Activated CD8-positive, alpha-beta memory T cell treated with anti-CD3 and anti-CD28 coated beads for 1 hour (primary cell): Measurements from ENCODE around the gene EYA2.
"Not testable (repeated sequence)": the region's sequence is repeated elsewhere in the genome, so short reads cannot be mapped to it uniquely, and the experiment has no call there.

Experiments used
- DNase-seq, 2 donors: peaks; one replicate each; pipeline ENCODE4 v3.0.0-alpha.2; 2020; ENCODE audit warnings: low read depth in 1 of 2; ENCODE audit errors: extremely low read depth in 1 of 2

Gene EYA2

GRCh38 chr20:46894971-46895905, 595 bp downstream of the EYA2 start:
- DNase-seq = no peak

GRCh38 chr20:46895906-46896242, 1.2 kb downstream of the EYA2 start:
- DNase-seq = no peak

- no peak for DNase-seq
These were observed 2.8 kb downstream of the EYA2 start for GRCh38 chr20:46897328-46897880.

GRCh38 chr20:46898423-46898822, 3.8 kb downstream of the EYA2 start:
- DNase-seq = no peak

DNA sequence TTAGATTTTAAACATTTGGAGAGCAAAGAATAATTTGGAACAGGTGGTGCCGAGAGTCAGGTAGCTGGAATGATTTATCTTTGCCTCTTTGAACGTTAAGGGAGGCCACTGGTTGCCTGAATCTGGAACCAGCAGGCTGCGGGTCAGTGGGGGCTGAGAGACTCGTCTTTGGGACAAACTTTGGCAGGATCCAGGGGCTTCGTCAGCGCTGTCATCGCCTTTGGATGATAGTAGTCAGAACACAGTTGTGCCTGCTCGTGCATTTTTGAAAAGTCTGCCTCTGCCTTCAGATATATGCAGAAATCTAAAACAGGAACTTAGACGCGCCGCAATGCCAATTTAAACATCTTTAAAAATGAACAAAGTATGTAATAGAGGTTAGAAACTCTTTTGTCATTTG, 5.0 kb downstream of the EYA2 start:
- DNase-seq = no peak

DNA sequence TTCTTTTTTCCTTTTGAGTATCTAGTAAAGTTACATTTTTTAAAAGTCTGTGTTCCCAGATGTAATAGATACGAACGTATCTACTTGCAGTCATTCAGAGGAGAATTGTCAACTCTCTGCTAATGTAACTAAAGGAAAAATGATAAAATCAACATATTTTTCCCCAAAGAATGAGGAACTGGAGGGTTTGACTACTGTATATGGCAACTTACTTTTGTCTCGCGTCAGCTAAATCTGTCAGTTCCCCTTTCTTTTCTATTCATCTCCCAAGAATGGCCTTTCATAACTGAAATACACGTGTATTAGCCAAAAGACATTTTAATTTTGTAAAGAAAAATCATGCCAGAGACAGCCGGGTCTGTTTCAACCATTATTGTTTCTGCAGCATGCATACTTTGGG, 5.4 kb downstream of the EYA2 start:
- DNase-seq = no peak

GRCh38 chr20:46900826-46901225, 6.2 kb downstream of the EYA2 start:
- DNase-seq = no peak

DNA sequence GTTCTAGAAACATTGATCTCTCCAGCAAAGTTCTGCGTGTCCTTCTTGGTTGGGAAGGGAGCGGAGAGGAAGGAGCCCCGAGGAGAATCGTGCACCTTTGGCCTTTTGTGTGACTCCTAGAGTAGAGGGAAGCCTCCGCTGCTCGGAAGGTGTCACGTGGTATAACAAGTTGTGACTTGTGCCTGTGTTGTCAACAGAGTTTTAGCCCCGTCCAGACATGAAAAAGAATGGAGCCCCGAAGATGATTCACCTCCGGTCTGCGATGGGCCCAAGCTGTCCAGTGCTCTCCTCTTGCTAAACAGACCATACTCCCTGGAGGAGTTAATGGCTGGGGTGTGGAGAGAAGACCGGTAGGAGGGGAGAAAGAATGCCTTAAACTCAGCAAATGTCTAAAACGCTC, 7.0 kb downstream of the EYA2 start:
- DNase-seq = no peak

DNA sequence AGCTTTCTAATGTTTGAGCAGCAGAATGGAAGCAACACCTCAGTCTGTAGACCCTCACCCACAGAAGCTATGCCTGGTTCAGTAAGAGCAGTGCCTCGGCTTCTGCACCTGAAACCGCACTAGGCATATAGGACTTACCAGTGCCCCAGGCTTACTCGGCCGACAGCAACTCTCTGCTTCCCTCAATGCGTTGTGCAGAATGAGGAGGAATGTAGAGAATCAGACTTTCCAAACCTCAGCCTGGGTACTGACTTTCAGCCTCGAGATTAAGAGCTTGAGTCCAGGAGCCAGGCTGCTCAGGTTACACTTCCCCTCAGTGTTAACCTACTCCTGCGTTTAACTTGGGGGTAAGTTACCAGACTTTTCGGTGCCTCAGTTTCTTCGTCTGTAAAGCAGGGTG, 8.6 kb downstream of the EYA2 start:
- no peak for DNase-seq

DNA sequence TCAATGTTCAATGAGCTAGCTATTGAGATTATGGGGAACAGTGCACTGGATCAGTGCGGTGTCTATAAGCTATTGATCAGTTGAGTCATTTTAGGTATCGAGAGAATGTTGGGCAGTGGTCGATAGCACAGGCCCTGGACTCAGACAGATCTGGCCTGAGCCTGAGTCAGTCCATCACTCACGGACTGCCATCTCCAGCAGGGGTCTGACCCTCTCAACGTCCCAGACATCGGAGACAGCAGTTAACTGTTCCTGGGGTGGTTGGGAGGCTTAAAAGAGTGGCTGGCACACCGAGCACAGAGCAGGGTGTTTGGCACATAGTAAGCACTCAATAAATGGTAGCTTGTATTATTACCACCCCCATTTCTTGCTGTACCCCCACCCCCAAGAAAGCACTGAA, 9.3 kb downstream of the EYA2 start:
- no peak for DNase-seq

- no peak for DNase-seq
These were observed 10.9 kb downstream of the EYA2 start for GRCh38 chr20:46905364-46906125.

- no peak for DNase-seq
These were observed 18.8 kb downstream of the EYA2 start for GRCh38 chr20:46913329-46914044.

DNA sequence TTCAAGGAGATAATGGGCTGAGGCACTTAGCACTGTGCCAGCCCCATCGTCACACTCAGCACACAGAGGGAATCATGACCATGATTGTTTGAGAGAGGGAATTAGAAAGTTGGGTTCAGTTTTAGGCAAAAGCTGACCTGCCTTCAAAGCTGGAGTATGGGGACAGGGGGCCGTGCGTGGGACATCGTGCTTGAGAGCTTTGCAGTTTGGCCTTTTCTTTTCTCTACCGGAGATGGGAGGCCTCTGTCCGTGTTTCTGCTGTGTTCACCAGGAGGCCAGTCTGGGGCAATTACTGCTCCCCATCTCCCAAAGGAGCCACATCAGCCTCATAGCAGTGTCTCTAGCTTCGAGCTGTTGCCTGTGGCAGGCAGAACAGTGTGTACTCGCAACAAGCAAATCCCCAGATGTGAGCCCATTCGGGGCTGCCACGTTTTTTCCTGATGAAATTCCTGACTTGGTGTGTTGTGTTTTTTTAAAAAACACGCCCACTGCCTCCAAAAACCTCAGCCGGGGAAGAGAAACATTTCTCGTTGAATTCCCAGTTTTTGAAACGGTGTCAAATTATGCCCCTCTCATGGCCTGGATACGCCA, 20.2 kb downstream of the EYA2 start:
- no peak for DNase-seq

GRCh38 chr20:46915575-46916257, 21.1 kb downstream of the EYA2 start:
- no peak for DNase-seq

GRCh38 chr20:46916258-46916603, 21.6 kb downstream of the EYA2 start:
- no peak for DNase-seq

- DNase-seq = no peak
These were observed 22.5 kb downstream of the EYA2 start for GRCh38 chr20:46917155-46917554.

DNA sequence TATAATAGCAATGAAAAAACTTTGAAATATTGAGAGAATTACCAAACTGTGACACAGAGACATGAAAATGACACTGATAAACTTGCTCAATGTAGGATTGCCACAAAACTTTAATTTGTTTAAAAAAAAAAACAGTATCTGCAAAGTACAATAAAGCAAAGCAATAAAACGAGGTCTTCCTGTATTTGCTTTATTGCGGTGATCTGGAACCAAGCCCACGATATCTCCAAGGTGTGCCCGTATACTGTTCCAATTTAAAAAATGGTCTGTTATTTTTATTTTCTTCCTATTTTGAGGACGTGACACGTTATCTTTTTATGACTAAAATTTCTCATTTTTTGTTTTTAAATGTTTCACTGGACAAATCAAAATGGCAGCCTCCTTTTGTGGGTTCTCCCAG, 25.5 kb downstream of the EYA2 start:
- DNase-seq = no peak

GRCh38 chr20:46922841-46923240, 28.2 kb downstream of the EYA2 start:
- not testable (repeated sequence) for DNase-seq

DNA sequence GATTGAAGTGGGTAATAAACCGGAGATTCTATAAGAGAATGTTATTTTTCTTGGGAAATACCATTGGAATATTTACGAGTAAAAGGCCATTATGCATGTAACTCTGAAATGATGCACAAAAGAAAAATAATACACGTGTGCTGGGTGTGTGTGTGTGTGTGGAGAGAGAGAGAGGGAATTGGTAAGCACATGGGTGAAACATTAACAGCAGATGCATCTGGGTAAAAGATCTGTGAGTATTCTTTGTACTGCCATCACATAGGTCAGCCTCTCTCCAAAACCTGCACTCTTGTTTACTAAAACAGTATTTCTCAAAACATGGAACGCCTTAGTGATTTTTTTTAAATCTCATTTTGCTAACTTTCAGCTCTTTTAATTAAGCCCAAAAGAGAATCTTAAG, 28.9 kb downstream of the EYA2 start:
- no peak for DNase-seq

DNA sequence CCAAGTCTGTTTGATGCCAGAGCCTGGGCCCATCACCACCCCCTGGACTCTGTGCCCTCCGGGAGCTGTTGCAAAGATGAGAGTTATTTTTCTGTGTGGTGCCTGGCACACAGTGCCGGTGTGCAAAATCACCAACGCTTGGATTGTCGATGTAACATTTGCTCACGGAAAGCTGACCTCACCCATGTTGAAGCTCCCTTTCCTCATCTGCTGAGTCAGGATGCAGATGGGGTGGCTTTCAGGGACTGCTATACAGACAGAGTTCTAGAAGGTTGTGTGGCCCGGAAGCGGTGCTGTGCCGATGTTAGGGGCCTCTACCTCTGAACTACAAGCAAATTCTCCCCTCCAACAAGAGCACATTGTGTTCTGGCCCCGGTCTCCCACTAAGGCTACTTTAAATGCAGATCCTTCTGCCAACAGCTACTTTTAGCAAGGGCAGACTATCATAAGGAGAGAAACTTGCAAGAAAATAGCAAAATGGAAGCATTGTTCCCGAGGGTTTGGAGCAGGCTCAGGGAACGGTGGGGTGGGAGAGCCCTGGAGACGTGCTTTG, 34.0 kb downstream of the EYA2 start:
- DNase-seq = no peak
